H1 (cell line): Measurements from ENCODE around the gene ATG4D. TPM values are rescaled to one million over a fixed set of nuclear protein-coding genes. Genes with fewer than 3 reads are reported as not detected.

Experiments used
- CTCF ChIA-PET: fragments of 300-600 bp; sonication (Branson Sonifier 250); formaldehyde crosslinking; loops from one replicate; lab custom pipeline; 2021; ENCODE audit not compliant: partially characterized antibody; lab: Charles Lee
- POLR2A ChIA-PET: fragments of 300-600 bp; sonication (Branson Sonifier 250); formaldehyde crosslinking; loops from one replicate; lab custom pipeline; 2021; ENCODE audit warnings: inconsistent platforms; ENCODE audit not compliant: partially characterized antibody; lab: Charles Lee
- DNase-seq, 2 experiments: peaks; one replicate each; pipeline versions ENCODE4 v3.0.0 to v3.0.0-alpha.2; 2010 to 2022; ENCODE audit warnings: low spot score in 2 of 2, low read depth in 1 of 2, mixed read lengths in 1 of 2
- FAIRE-seq: peaks from 2 replicates; lab custom pipeline; 2011; peaks lifted over from hg19 to GRCh38; lab: Jason Lieb, UNC
- H2AFZ ChIP-seq: 2 replicates; pipeline ENCODE4 v1.8.1; 2012; ENCODE audit warnings: low read length, inconsistent platforms
- H2AK5ac ChIP-seq: 2 replicates; pipeline ENCODE4 v1.6.1; 2013; ENCODE audit warnings: low read depth, low read length
- H2BK120ac ChIP-seq: replicated peaks from 2 replicates; pipeline ENCODE3; 2013; ENCODE audit warnings: low read depth, low read length, inconsistent platforms
- H2BK12ac ChIP-seq: 2 replicates; pipeline ENCODE4 v1.6.1; 2013; ENCODE audit warnings: low read depth, low read length
- H2BK15ac ChIP-seq: 2 replicates; pipeline ENCODE4 v1.6.1; 2013; ENCODE audit warnings: low read length
- H2BK20ac ChIP-seq: 2 replicates; pipeline ENCODE4 v1.6.1; 2013; ENCODE audit warnings: low read length
- H2BK5ac ChIP-seq: 2 replicates; pipeline ENCODE4 v1.6.1; 2013; ENCODE audit warnings: low read depth, low read length
- H3K14ac ChIP-seq: 2 replicates; pipeline ENCODE4 v1.6.1; 2013; ENCODE audit warnings: inconsistent platforms; ENCODE audit not compliant: insufficient read length
- H3K18ac ChIP-seq: 2 replicates; pipeline ENCODE4 v1.6.1; 2013; ENCODE audit warnings: low read length; ENCODE audit errors: extremely low read depth
- H3K23ac ChIP-seq: 2 replicates; pipeline ENCODE4 v1.6.1; 2013; ENCODE audit warnings: inconsistent platforms; ENCODE audit not compliant: insufficient read length
- H3K23me2 ChIP-seq: 2 replicates; pipeline ENCODE4 v1.6.1; 2013; ENCODE audit warnings: low read depth, low read length
- H3K27ac ChIP-seq: 2 replicates; pipeline ENCODE4 v1.6.1; 2011; ENCODE audit warnings: low read depth, low read length, inconsistent platforms
- H3K27me3 ChIP-seq, 4 experiments: replicated peaks in 1 of 4; 1 replicate in 1 of 4; 2 replicates in 3 of 4; pipeline versions ENCODE4 v1.6.1 to v1.8.1; 2011 to 2013; ENCODE audit warnings: low read length in 3 of 4, mild to moderate bottlenecking in 3 of 4, inconsistent platforms in 2 of 4, mixed read lengths in 2 of 4, moderate library complexity in 1 of 4; ENCODE audit not compliant: control insufficient read depth in 3 of 4, insufficient read depth in 3 of 4; ENCODE audit errors: extremely low read depth in 1 of 4
- H3K36me3 ChIP-seq, 4 experiments: 2 replicates each; pipeline versions ENCODE4 v1.6.1 to v1.8.1; 2011 to 2013; ENCODE audit warnings: mild to moderate bottlenecking in 4 of 4, low read length in 3 of 4, moderate library complexity in 2 of 4, control low read depth in 1 of 4, inconsistent platforms in 1 of 4; ENCODE audit not compliant: insufficient read depth in 4 of 4, control insufficient read depth in 2 of 4
- H3K4ac ChIP-seq: replicated peaks from 2 replicates; pipeline ENCODE3; 2013; ENCODE audit warnings: low read length, low read depth, mixed read lengths, inconsistent platforms; ENCODE audit not compliant: insufficient read length
- H3K4me1 ChIP-seq, 4 experiments: replicated peaks in 1 of 4; 1 replicate in 1 of 4; 2 replicates in 3 of 4; pipeline versions ENCODE4 v1.6.1 to v1.8.1; 2011 to 2013; ENCODE audit warnings: low read length in 3 of 4, inconsistent platforms in 2 of 4, mixed read lengths in 1 of 4; ENCODE audit not compliant: insufficient read depth in 4 of 4, control insufficient read depth in 3 of 4
- H3K4me2 ChIP-seq, 2 experiments: 2 replicates each; pipeline versions ENCODE4 v1.6.1 to v1.8.1; 2011 to 2013; ENCODE audit warnings: low read depth in 2 of 2, low read length in 2 of 2, control low read depth in 1 of 2, inconsistent platforms in 1 of 2, mild to moderate bottlenecking in 1 of 2; ENCODE audit not compliant: insufficient read depth in 1 of 2
- H3K4me3 ChIP-seq, 4 experiments: fragments of 200-600, 300-600 bp in 1 of 4; sonication (generic), shearing (Covaris generic), sonication (Bioruptor Twin) in 1 of 4; 2 replicates each; pipeline versions ENCODE4 v1.5.1 to v1.8.1; 2011 to 2016; ENCODE audit warnings: low read length in 4 of 4, low read depth in 3 of 4, control low read depth in 2 of 4, inconsistent platforms in 2 of 4, mild to moderate bottlenecking in 2 of 4, mixed read lengths in 1 of 4, moderate library complexity in 1 of 4; ENCODE audit not compliant: insufficient read depth in 2 of 4; ENCODE audit errors: extremely low read depth in 1 of 4
- H3K56ac ChIP-seq: replicated peaks from 2 replicates; pipeline ENCODE3; 2013; ENCODE audit warnings: low read depth, mild to moderate bottlenecking, mixed read lengths, low read length, inconsistent platforms; ENCODE audit not compliant: insufficient read length
- H3K79me1 ChIP-seq: 2 replicates; pipeline ENCODE4 v1.6.1; 2013; ENCODE audit warnings: low read depth, low read length, control low read depth
- H3K79me2 ChIP-seq, 2 experiments: 2 replicates each; pipeline versions ENCODE4 v1.6.1 to v1.8.1; 2012 to 2013; ENCODE audit warnings: low read length in 2 of 2, mild to moderate bottlenecking in 2 of 2, inconsistent platforms in 1 of 2; ENCODE audit not compliant: insufficient read depth in 2 of 2, control insufficient read depth in 1 of 2
- H3K9ac ChIP-seq, 4 experiments: replicated peaks in 1 of 4; 1 replicate in 1 of 4; 2 replicates in 3 of 4; pipeline versions ENCODE4 v1.6.1 to v1.8.1; 2011 to 2013; ENCODE audit warnings: low read depth in 3 of 4, low read length in 3 of 4, control low read depth in 2 of 4, mild to moderate bottlenecking in 2 of 4, moderate library complexity in 2 of 4, inconsistent platforms in 1 of 4; ENCODE audit errors: extremely low read depth in 1 of 4
- H3K9me3 ChIP-seq, 2 experiments: 2 replicates each; pipeline versions ENCODE4 v1.6.1 to v1.8.1; 2012 to 2013; ENCODE audit warnings: mild to moderate bottlenecking in 2 of 2, moderate library complexity in 2 of 2, control low read depth in 1 of 2, inconsistent platforms in 1 of 2, low read depth in 1 of 2, low read length in 1 of 2, mixed read lengths in 1 of 2; ENCODE audit not compliant: insufficient read depth in 2 of 2
- H4K20me1 ChIP-seq, 2 experiments: replicated peaks in 1 of 2; 2 replicates each; pipeline versions ENCODE3 to v1.8.1; 2011 to 2013; ENCODE audit warnings: inconsistent platforms in 2 of 2, low read length in 2 of 2, mild to moderate bottlenecking in 1 of 2; ENCODE audit not compliant: insufficient read depth in 2 of 2, control insufficient read depth in 1 of 2
- H4K5ac ChIP-seq: 2 replicates; pipeline ENCODE4 v1.6.1; 2013; ENCODE audit warnings: low read length, low read depth, mixed read lengths, inconsistent platforms; ENCODE audit not compliant: insufficient read length
- H4K8ac ChIP-seq: 2 replicates; pipeline ENCODE4 v1.8.0; 2013; ENCODE audit warnings: mild to moderate bottlenecking, moderate library complexity, low read length, inconsistent platforms; ENCODE audit not compliant: insufficient read depth; ENCODE audit errors: extremely low read depth
- H4K91ac ChIP-seq: replicated peaks from 2 replicates; pipeline ENCODE3; 2013; ENCODE audit warnings: low read length, mixed read lengths, inconsistent platforms; ENCODE audit not compliant: insufficient read length
- BCL11A ChIP-seq, 2 experiments: IDR thresholded peaks; one replicate each; pipeline ENCODE4 v1.6.1; 2011; ENCODE audit warnings: low read depth in 2 of 2, low read length in 2 of 2, mild to moderate bottlenecking in 2 of 2
- GTF2F1 ChIP-seq: IDR thresholded peaks from 2 replicates; pipeline ENCODE4 v1.6.1; 2012; ENCODE audit warnings: low read depth, low read length, improper control_type of control experiment, borderline replicate concordance
- RFX5 ChIP-seq: IDR thresholded peaks from 2 replicates; pipeline ENCODE4 v1.6.1; 2011; ENCODE audit warnings: low read depth, low read length, improper control_type of control experiment, borderline replicate concordance
- RNF2 ChIP-seq: fragments of 200-900, 300-1000 bp; sonication (generic); IDR thresholded peaks from 2 replicates; pipeline ENCODE4 v1.7.1; 2016; ENCODE audit warnings: borderline replicate concordance, low read depth, mild to moderate bottlenecking, antibody characterized with exemption, low read length; ENCODE audit not compliant: poor library complexity, severe bottlenecking; ENCODE audit errors: missing control alignments
- SP2 ChIP-seq: IDR thresholded peaks from 2 replicates; pipeline ENCODE4 v1.6.1; 2012; ENCODE audit warnings: mild to moderate bottlenecking, low read length, inconsistent platforms
- WGBS, 2 experiments: shearing (Covaris generic) in 1 of 2; methylation state at CpG; one replicate each; pipeline versions ENCODE4 v1.1.6 to v1.1.7; 2013 to 2015; ENCODE audit warnings: low lambda C conversion rate in 2 of 2, mixed read lengths in 2 of 2, inconsistent platforms in 1 of 2, low coverage in 1 of 2, missing lambda C conversion rate in 1 of 2; ENCODE audit not compliant: insufficient replicate concordance in 2 of 2, insufficient coverage in 1 of 2, insufficient read length in 1 of 2; ENCODE audit errors: extremely low coverage in 1 of 2, missing lambda C conversion rate in 1 of 2; 5-methylcytosine and 5-hydroxymethylcytosine counted together
- polyA plus RNA-seq, 7 experiments: library from polyadenylated mRNA; depleted of rRNA in 3 of 7; stranded (reverse) in 5 of 7; unstranded in 2 of 7; fragments of >200 nt in 5 of 7; fragments of 200-250 nt in 2 of 7; gene quantifications; 1 replicate in 5 of 7; 2 replicates in 1 of 7; 4 replicates in 1 of 7; pipeline versions ENCODE4 v1.2.1 to v1.2.3, GENCODE V29; 2011 to 2013; ENCODE audit warnings: missing spikeins in 2 of 7, mixed read lengths in 2 of 7
- total RNA-seq: library from RNA; stranded (reverse); fragmentation: NEBNext Ultra II Directional; extraction: Animal tissue kit (Norgen Biotek cat#: 25700); gene quantifications from 2 replicates; pipeline ENCODE4 v1.2.1, GENCODE V29; 2021

ATG4D gene
- total and polyA plus RNA-seq, 2 of the 8 experiments (the other 6 are each of a cell fraction or from before 2014, with no cell fraction given) = 39.6 to 43.7 TPM

DNA sequence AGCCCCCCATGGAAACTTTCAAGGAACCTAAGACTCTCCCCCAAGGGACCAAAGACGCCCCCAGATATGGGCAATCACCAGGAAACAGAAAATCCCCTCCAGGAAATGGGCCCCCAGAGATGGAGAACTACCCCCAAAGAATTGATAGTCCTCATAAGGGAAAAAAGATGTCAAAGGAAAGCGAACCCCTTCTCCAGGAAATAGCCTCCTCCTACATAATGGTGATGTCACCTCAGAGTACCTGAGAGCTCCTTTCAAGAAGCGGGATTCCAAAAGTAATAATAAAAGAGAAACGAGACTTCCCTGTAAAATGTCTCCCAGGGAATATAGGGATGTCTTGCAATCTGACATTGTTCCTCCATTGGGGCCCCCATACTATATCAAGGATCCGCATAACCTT, 24.0 kb downstream of the ATG4D start:
- H4K91ac ChIP-seq = no peak overlapping the region
- H3K36me3 ChIP-seq = peaks cover 0 to 8% (median 1%) of the 10 kb centered on the region in 4 experiments; a peak in 3 of 8 replicates
- DNase-seq (no peak), FAIRE-seq (no peak)
- H2AK5ac ChIP-seq = no peak overlapping the region
- no peak overlapping the region for H3K23ac ChIP-seq
- H3K56ac ChIP-seq = no peak overlapping the region
- no peak overlapping the region for H3K9ac ChIP-seq
- no peak overlapping the region for H2BK5ac ChIP-seq
- WGBS, 2 experiments = 43% methylated on average over 5 of the region's 5 CpGs; no CpG with 5 or more reads in 1 of the 2 experiments
- H3K79me1 ChIP-seq = peaks cover 4% of the 10 kb centered on the region; the same call in 1 of the 2 replicates
- peak overlapping the region; percentile 81 to 82 for H3K4me2 ChIP-seq
- H3K14ac ChIP-seq = no peak overlapping the region
- H4K8ac ChIP-seq = no peak overlapping the region
- peak overlapping the region; percentile 54 to 69 (median 58); a peak in 7 of 8 replicates for H3K4me3 ChIP-seq
- no peak overlapping the region for H3K27ac ChIP-seq
- ChIA-PET POLR2A (interaction anchor here (1.0 to 3.0 kb wide), 13 partner anchors 11 to 134 kb away, joined by 3 to 14 read pairs (median 5); partner anchors contain the start of gene QTRT1), CTCF (interaction anchor here (0.7 to 2.5 kb wide), 14 partner anchors 9 to 261 kb away, joined by 3 to 11 read pairs (median 4); no protein-coding TSS in a partner anchor)
- H3K27me3 ChIP-seq = peaks cover 0 to 10% (median 7%) of the 10 kb centered on the region in 4 experiments; a peak in 4 of 7 replicates
- peaks cover 0 to 4% of the 10 kb centered on the region in 2 experiments for H4K20me1 ChIP-seq
- no peak overlapping the region for H2AFZ ChIP-seq
- H3K4ac ChIP-seq = no peak overlapping the region
- no peak overlapping the region for H2BK15ac ChIP-seq
- no peaks in the 10 kb centered on the region for H3K9me3 ChIP-seq
- H3K18ac ChIP-seq = no peak overlapping the region
- H3K4me1 ChIP-seq = peaks cover 0 to 19% (median 9%) of the 10 kb centered on the region in 4 experiments; a peak in 6 of 7 replicates
- no peak overlapping the region for H2BK120ac ChIP-seq
- TF ChIP-seq SP2 (no peak), GTF2F1 (no peak), RNF2 (no peak), BCL11A (IDR thresholded peaks at IDR 0.05; ENCODE audit: low read depth in 2 of 2, low read length in 2 of 2) (no peak), RFX5 (no peak)
- no peak overlapping the region for H2BK20ac ChIP-seq
- no peak overlapping the region for H4K5ac ChIP-seq
- H3K79me2 ChIP-seq = peaks cover 0 to 10% of the 10 kb centered on the region in 2 experiments; a peak in 2 of 4 replicates
- no peak overlapping the region for H2BK12ac ChIP-seq
- peaks cover 18% of the 10 kb centered on the region for H3K23me2 ChIP-seq
